H9 (cell line): Measurements from ENCODE around the gene OPRD1. TPM values are rescaled to one million over a fixed set of nuclear protein-coding genes. Genes with fewer than 3 reads are reported as not detected.

Source experiments
- DNase-seq: peaks from one replicate; pipeline ENCODE4 v3.0.0-alpha.2; 2017
- H2AFZ ChIP-seq: one replicate; pipeline ENCODE4 v1.6.1; 2013; ENCODE audit warnings: mild to moderate bottlenecking, low read length, control low read depth, moderate library complexity
- H2AK5ac ChIP-seq: 2 replicates; pipeline ENCODE4 v1.6.1; 2013; ENCODE audit warnings: low read length, control low read depth, mixed read lengths; ENCODE audit not compliant: insufficient read length
- H2BK120ac ChIP-seq: one replicate; pipeline ENCODE4 v1.6.1; 2013; ENCODE audit warnings: low read depth, mild to moderate bottlenecking, low read length, control low read depth, inconsistent platforms; ENCODE audit not compliant: poor library complexity, severe bottlenecking
- H2BK12ac ChIP-seq: 2 replicates; pipeline ENCODE4 v1.6.1; 2013; ENCODE audit warnings: low read length, control low read depth, mixed read lengths, low read depth; ENCODE audit not compliant: insufficient read length
- H2BK15ac ChIP-seq: 2 replicates; pipeline ENCODE4 v1.6.1; 2013; ENCODE audit warnings: low read depth, low read length, control low read depth
- H2BK20ac ChIP-seq: one replicate; pipeline ENCODE4 v1.6.1; 2013; ENCODE audit warnings: low read depth, mild to moderate bottlenecking, low read length, control low read depth, inconsistent platforms; ENCODE audit not compliant: poor library complexity, severe bottlenecking
- H2BK5ac ChIP-seq: 2 replicates; pipeline ENCODE4 v1.6.1; 2013; ENCODE audit warnings: low read length, control low read depth, mixed read lengths; ENCODE audit not compliant: insufficient read length
- H3K14ac ChIP-seq: 2 replicates; pipeline ENCODE4 v1.6.1; 2013; ENCODE audit warnings: low read length, control low read depth; ENCODE audit not compliant: insufficient read depth
- H3K18ac ChIP-seq: 2 replicates; pipeline ENCODE4 v1.6.1; 2013; ENCODE audit warnings: low read depth, mild to moderate bottlenecking, mixed read lengths, low read length, control low read depth; ENCODE audit not compliant: insufficient read length
- H3K23ac ChIP-seq: 2 replicates; pipeline ENCODE4 v1.6.1; 2013; ENCODE audit warnings: low read length, control low read depth, mixed read lengths, low read depth; ENCODE audit not compliant: insufficient read length
- H3K23me2 ChIP-seq: 2 replicates; pipeline ENCODE4 v1.6.1; 2013; ENCODE audit warnings: low read depth, mild to moderate bottlenecking, mixed read lengths, low read length, control low read depth; ENCODE audit not compliant: insufficient read length, poor library complexity, severe bottlenecking
- H3K27ac ChIP-seq: 2 replicates; pipeline ENCODE4 v1.5.1; 2013; ENCODE audit warnings: low read length, control low read depth, mixed read lengths, low read depth; ENCODE audit not compliant: insufficient read length
- H3K27me3 ChIP-seq: 2 replicates; pipeline ENCODE4 v1.6.1; 2013; ENCODE audit warnings: low read length, control low read depth, inconsistent platforms; ENCODE audit not compliant: insufficient read depth
- H3K4ac ChIP-seq: 2 replicates; pipeline ENCODE4 v1.6.1; 2013; ENCODE audit warnings: low read depth, mild to moderate bottlenecking, control low read depth, inconsistent platforms, low read length, moderate library complexity
- H3K4me1 ChIP-seq: 2 replicates; pipeline ENCODE4 v1.6.1; 2013; ENCODE audit warnings: low read length, control low read depth, inconsistent platforms; ENCODE audit not compliant: insufficient read depth
- H3K4me2 ChIP-seq: 2 replicates; pipeline ENCODE4 v1.6.1; 2013; ENCODE audit warnings: low read length, control low read depth, mixed read lengths; ENCODE audit not compliant: insufficient read length, insufficient read depth
- H3K56ac ChIP-seq: 2 replicates; pipeline ENCODE4 v1.6.1; 2013; ENCODE audit warnings: low read depth, mild to moderate bottlenecking, mixed read lengths, low read length, control low read depth; ENCODE audit not compliant: insufficient read length
- H3K79me1 ChIP-seq: 2 replicates; pipeline ENCODE4 v1.6.1; 2013; ENCODE audit warnings: low read depth, mild to moderate bottlenecking, moderate library complexity, low read length, control low read depth, inconsistent platforms; ENCODE audit not compliant: insufficient read depth, poor library complexity, severe bottlenecking
- H3K79me2 ChIP-seq: 2 replicates; pipeline ENCODE4 v1.6.1; 2013; ENCODE audit warnings: low read length, control low read depth, inconsistent platforms; ENCODE audit not compliant: insufficient read depth
- H3K9ac ChIP-seq: 2 replicates; pipeline ENCODE4 v1.6.1; 2013; ENCODE audit warnings: low read length, control low read depth, mixed read lengths; ENCODE audit not compliant: insufficient read length; ENCODE audit errors: extremely low read depth
- H3K9me3 ChIP-seq: one replicate; pipeline ENCODE4 v1.6.1; 2013; ENCODE audit warnings: low read depth, low read length, inconsistent platforms; ENCODE audit not compliant: control insufficient read depth
- H3T11ph ChIP-seq: one replicate; pipeline ENCODE4 v1.6.1; 2013; ENCODE audit warnings: mild to moderate bottlenecking, low read length, control low read depth, inconsistent platforms
- H4K20me1 ChIP-seq: one replicate; pipeline ENCODE4 v1.6.1; 2013; ENCODE audit not compliant: control insufficient read depth, insufficient read length, insufficient read depth
- H4K5ac ChIP-seq: 2 replicates; pipeline ENCODE4 v1.6.1; 2013; ENCODE audit warnings: low read depth, mild to moderate bottlenecking, mixed read lengths, low read length, control low read depth; ENCODE audit not compliant: insufficient read length
- H4K8ac ChIP-seq: replicated peaks from 2 replicates; pipeline ENCODE4 v1.6.1; 2013; ENCODE audit warnings: low read length, control low read depth, mixed read lengths, low read depth; ENCODE audit not compliant: insufficient read length
- H4K91ac ChIP-seq: 2 replicates; pipeline ENCODE4 v1.6.1; 2013; ENCODE audit warnings: low read depth, mild to moderate bottlenecking, moderate library complexity, mixed read lengths, low read length, control low read depth; ENCODE audit not compliant: insufficient read length
- H3K27ac Mint-ChIP-seq, 3 experiments: 2 replicates in 2 of 3; 3 replicates in 1 of 3; pipeline ENCODE4 v1.8.0; 2020 to 2021; ENCODE audit warnings: mixed read lengths in 3 of 3, mild to moderate bottlenecking in 1 of 3, moderate library complexity in 1 of 3
- H3K27me3 Mint-ChIP-seq: 2 replicates; pipeline ENCODE4 v1.8.0; 2021; ENCODE audit warnings: low read depth, mild to moderate bottlenecking, moderate library complexity, mixed read lengths
- H3K36me3 Mint-ChIP-seq, 3 experiments: 2 replicates in 2 of 3; 3 replicates in 1 of 3; pipeline ENCODE4 v1.8.0; 2020 to 2021; ENCODE audit warnings: low read depth in 3 of 3, mixed read lengths in 3 of 3; ENCODE audit not compliant: insufficient read depth in 1 of 3
- H3K4me1 Mint-ChIP-seq, 2 experiments: 2 replicates each; pipeline ENCODE4 v1.8.0; 2020; ENCODE audit warnings: mixed read lengths in 2 of 2
- H3K4me3 Mint-ChIP-seq, 2 experiments: 2 replicates in 1 of 2; 3 replicates in 1 of 2; pipeline ENCODE4 v1.8.0; 2020 to 2021; ENCODE audit warnings: mild to moderate bottlenecking in 2 of 2, mixed read lengths in 2 of 2, moderate library complexity in 1 of 2
- H3K9me3 Mint-ChIP-seq, 2 experiments: 2 replicates in 1 of 2; 3 replicates in 1 of 2; pipeline ENCODE4 v1.8.0; 2020; ENCODE audit warnings: mild to moderate bottlenecking in 2 of 2, mixed read lengths in 2 of 2, moderate library complexity in 1 of 2
- CTCF ChIP-seq: fragments of 200-600 bp; sonication (generic); conservative IDR thresholded peaks from 3 replicates; pipeline ENCODE4 v1.8.0; 2021; ENCODE audit warnings: antibody characterized with exemption, mild to moderate bottlenecking
- WGBS: extraction: QIAGEN DNeasy Blood & Tissue Kit; methylation state at CpG from one replicate; pipeline ENCODE4 v1.1.7; 2013; ENCODE audit warnings: missing lambda C conversion rate, low lambda C conversion rate, mixed read lengths; ENCODE audit not compliant: insufficient read length; ENCODE audit errors: extremely low coverage; 5-methylcytosine and 5-hydroxymethylcytosine counted together
- total RNA-seq: library from RNA; stranded (reverse); gene quantifications from 2 replicates; pipeline ENCODE4 v1.2.1, GENCODE V29; 2021

The OPRD1 gene
- total RNA-seq, 1 experiment from 2014 or later: 1.8 TPM

- H2AFZ ChIP-seq: no peak overlapping the region
- Mint-ChIP-seq H3K9me3 (no peaks in the 10 kb centered on the region), H3K27me3 (no peaks in the 10 kb centered on the region), H3K4me3 (no peak overlapping the region), H3K36me3 (no peaks in the 10 kb centered on the region), H3K4me1 (peaks cover 12 to 17% of the 10 kb centered on the region in 2 experiments), H3K27ac (peak overlapping the region in 1 of 3 experiments; percentile 34; a peak in 1 of 7 replicates)
- no peaks in the 10 kb centered on the region for H3K27me3 ChIP-seq
- H4K20me1 ChIP-seq: no peaks in the 10 kb centered on the region
- H2AK5ac ChIP-seq: no peak overlapping the region
- H2BK5ac ChIP-seq: no peak overlapping the region
- no peak overlapping the region for H2BK120ac ChIP-seq
- H3K56ac ChIP-seq: no peak overlapping the region
- no peak overlapping the region for H2BK15ac ChIP-seq
- H4K5ac ChIP-seq: no peak overlapping the region
- H3K14ac ChIP-seq: no peak overlapping the region
- H4K91ac ChIP-seq: no peak overlapping the region
- no peaks in the 10 kb centered on the region for H3K23me2 ChIP-seq
- no peak overlapping the region for H3K27ac ChIP-seq
- H3K79me1 ChIP-seq: no peaks in the 10 kb centered on the region
- no peak overlapping the region for H2BK12ac ChIP-seq
- H3K79me2 ChIP-seq: no peaks in the 10 kb centered on the region
- no peak overlapping the region for H2BK20ac ChIP-seq
- H3T11ph ChIP-seq: no peak overlapping the region
- H3K4me2 ChIP-seq: no peak overlapping the region
- no peak overlapping the region for H3K23ac ChIP-seq
- no peak overlapping the region for H3K9ac ChIP-seq
- no peaks in the 10 kb centered on the region for H3K9me3 ChIP-seq
- no CpG with 5 or more reads among the region's 3 CpGs for WGBS
- no peak overlapping the region for H3K18ac ChIP-seq
- no peak overlapping the region for H3K4ac ChIP-seq
- TF ChIP-seq CTCF: no peak
- H3K4me1 ChIP-seq: no peaks in the 10 kb centered on the region
- no peak overlapping the region for H4K8ac ChIP-seq
- no peak for DNase-seq
Measured at GRCh38 chr1:28896609-28896986, 84.6 kb downstream of the OPRD1 start.
